Mucosa of rectum (tissue), 2 donors: ENCODE measurements around the gene ZNF362.
A peak's percentile ranks its signal among the peaks of the same experiment; 100 is the strongest.

ENCODE experiments used
- H3K27ac ChIP-seq, 2 donors: one replicate each; pipeline ENCODE4 v1.7.0; 2013; ENCODE audit warnings: inconsistent platforms in 2 of 2, low read depth in 2 of 2, low read length in 2 of 2
- H3K27me3 ChIP-seq, 2 donors: one replicate each; pipeline ENCODE4 v1.7.0; 2013; ENCODE audit warnings: low read length in 2 of 2; ENCODE audit not compliant: control insufficient read depth in 2 of 2, insufficient read depth in 2 of 2
- H3K36me3 ChIP-seq, 2 donors: one replicate each; pipeline ENCODE4 v1.7.0; 2013; ENCODE audit warnings: low read length in 2 of 2; ENCODE audit not compliant: control insufficient read depth in 2 of 2, insufficient read depth in 2 of 2
- H3K4me1 ChIP-seq, 2 donors: one replicate each; pipeline ENCODE4 v1.7.0; 2013; ENCODE audit warnings: low read length in 2 of 2, mild to moderate bottlenecking in 1 of 2; ENCODE audit not compliant: control insufficient read depth in 2 of 2, insufficient read depth in 2 of 2
- H3K4me3 ChIP-seq, 2 donors: one replicate each; pipeline ENCODE4 v1.7.0; 2013; ENCODE audit warnings: low read length in 2 of 2
- H3K9ac ChIP-seq, 2 donors: one replicate each; pipeline ENCODE4 v1.7.0; 2013; ENCODE audit warnings: low read length in 2 of 2, low read depth in 1 of 2, mild to moderate bottlenecking in 1 of 2
- H3K9me3 ChIP-seq, 2 donors: one replicate each; pipeline ENCODE4 v1.7.0; 2013; ENCODE audit warnings: low read length in 2 of 2; ENCODE audit not compliant: control insufficient read depth in 2 of 2
- donor health status: healthy.
- donor health status: Normal muscosa, but diverticular disease.

ZNF362 gene

DNA sequence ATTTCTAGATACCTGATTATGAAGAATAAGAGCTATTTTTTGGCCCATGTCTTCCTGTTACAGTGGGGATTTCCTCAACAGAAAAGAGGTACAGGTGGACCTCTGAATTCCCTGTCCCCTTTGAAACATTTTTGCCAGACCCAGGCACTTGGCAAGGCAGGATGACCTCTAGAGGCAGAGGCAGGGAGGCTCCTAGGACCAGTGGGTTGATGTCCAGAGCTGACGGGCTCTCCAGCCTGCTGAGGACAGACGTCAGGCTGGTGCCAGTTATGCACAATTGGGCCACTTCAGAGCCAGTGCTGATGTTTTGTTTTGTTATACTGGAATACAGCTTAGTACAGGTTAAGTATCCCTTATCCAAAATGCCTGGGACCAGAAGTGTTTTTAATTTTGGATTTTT, 83.1 kb downstream of the ZNF362 start:
- Histone ChIP-seq H3K4me1 (peaks cover 43 to 52% of the 10 kb centered on the region in 2 donors), H3K4me3 (no peak overlapping the region), H3K9me3 (no peaks in the 10 kb centered on the region), H3K36me3 (peaks cover 3 to 6% of the 10 kb centered on the region in 2 donors), H3K9ac (peak overlapping the region in 1 of 2 donors; percentile 36), H3K27me3 (no peaks in the 10 kb centered on the region), H3K27ac (peak overlapping the region; percentile 25 to 67)

GRCh38 chr1:33341190-33341589, 84.9 kb downstream of the ZNF362 start:
- Histone ChIP-seq H3K27ac (peak overlapping the region in 1 of 2 donors; percentile 55), H3K4me1 (peaks cover 42 to 52% of the 10 kb centered on the region in 2 donors), H3K36me3 (peaks cover 0 to 3% of the 10 kb centered on the region in 2 donors), H3K4me3 (no peak overlapping the region), H3K27me3 (no peaks in the 10 kb centered on the region), H3K9ac (no peak overlapping the region), H3K9me3 (no peaks in the 10 kb centered on the region)

DNA sequence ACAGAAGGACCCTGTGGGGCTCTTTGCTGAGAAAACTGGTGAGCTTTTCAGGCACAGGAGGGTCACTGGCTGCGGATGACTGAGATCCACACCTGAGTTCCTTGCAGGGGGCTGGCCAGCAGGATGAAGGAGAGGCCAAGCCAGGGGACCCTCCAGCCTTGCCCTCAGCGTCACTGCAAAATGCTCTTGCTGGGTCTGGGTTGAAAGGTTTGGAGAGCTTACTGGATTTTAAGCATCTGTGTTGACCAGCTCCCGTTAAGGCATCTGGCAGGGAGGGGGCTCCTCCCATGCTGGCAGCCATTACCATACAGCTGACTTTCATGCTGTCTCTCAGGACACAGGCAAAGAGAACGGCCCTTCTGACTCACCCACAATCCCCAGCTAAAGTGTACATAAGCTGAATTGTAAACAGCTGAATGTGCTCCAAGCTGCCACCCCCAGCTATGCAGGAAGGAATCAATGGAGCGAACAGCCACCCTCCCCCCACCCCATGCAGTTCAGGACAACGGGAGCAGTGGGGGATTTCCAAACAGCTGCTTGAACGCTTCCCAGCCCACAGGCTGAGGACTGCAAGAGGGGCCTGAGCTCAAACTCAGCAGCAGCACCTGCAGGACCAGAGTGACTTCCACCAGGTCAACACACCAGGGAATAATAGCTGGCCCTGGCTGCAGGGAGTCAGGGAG, 85.9 kb downstream of the ZNF362 start:
- Histone ChIP-seq H3K27ac (peak overlapping the region; percentile 52 to 55), H3K4me3 (peak overlapping the region in 1 of 2 donors; percentile 19), H3K9ac (peak overlapping the region in 1 of 2 donors; percentile 44)

GRCh38 chr1:33343539-33343938, 87.2 kb downstream of the ZNF362 start:
- no peaks in the 10 kb centered on the region for H3K9me3 ChIP-seq
- H3K9ac ChIP-seq: no peak overlapping the region
- no peaks in the 10 kb centered on the region for H3K27me3 ChIP-seq
- H3K4me3 ChIP-seq: no peak overlapping the region
- H3K27ac ChIP-seq: peak overlapping the region in 1 of 2 donors; percentile 18
- peaks cover 60 to 69% of the 10 kb centered on the region in 2 donors for H3K4me1 ChIP-seq
- peaks cover 0 to 3% of the 10 kb centered on the region in 2 donors for H3K36me3 ChIP-seq

More for the DNA sequence above, 85.9 kb downstream of the ZNF362 start:
- Histone ChIP-seq H3K4me1 (peaks cover 52 to 62% of the 10 kb centered on the region in 2 donors), H3K27me3 (no peaks in the 10 kb centered on the region), H3K9me3 (no peaks in the 10 kb centered on the region), H3K36me3 (peaks cover 0 to 3% of the 10 kb centered on the region in 2 donors)

DNA sequence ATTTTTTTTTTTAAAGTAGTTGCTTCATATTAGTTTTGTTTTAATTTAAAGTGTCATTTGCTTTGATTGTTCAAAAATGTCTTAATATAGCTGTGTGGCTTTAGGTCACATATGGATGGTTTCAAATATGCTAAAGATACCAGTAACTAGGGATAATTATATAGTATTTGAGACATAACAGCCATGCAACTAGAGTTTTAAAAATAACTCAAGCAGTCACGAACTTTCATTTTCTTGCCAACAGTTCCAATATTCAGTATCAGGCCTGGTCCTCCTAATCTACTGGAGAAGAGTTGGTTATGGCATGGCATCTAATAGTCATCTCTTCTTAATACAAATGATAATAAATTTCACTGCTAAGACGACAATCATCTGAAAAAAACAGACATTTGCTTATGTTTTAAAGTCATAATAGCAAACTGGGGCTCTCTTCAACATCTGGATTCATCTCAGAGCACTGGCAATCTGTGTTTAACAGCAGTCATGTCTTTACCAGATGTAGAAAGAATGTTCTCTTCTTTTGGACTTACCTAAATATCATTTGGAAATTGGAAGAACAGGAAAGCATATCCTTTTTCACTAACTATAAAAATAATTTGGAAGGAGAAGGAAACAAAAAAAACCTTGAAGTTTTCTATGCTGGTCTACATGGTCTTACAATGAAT, 88.7 kb downstream of the ZNF362 start:
- no peak overlapping the region for H3K27ac ChIP-seq
- H3K27me3 ChIP-seq: no peaks in the 10 kb centered on the region
- no peak overlapping the region for H3K4me3 ChIP-seq
- peaks cover 0 to 3% of the 10 kb centered on the region in 2 donors for H3K36me3 ChIP-seq
- peaks cover 51 to 56% of the 10 kb centered on the region in 2 donors for H3K4me1 ChIP-seq
- no peaks in the 10 kb centered on the region for H3K9me3 ChIP-seq
- H3K9ac ChIP-seq: no peak overlapping the region

DNA sequence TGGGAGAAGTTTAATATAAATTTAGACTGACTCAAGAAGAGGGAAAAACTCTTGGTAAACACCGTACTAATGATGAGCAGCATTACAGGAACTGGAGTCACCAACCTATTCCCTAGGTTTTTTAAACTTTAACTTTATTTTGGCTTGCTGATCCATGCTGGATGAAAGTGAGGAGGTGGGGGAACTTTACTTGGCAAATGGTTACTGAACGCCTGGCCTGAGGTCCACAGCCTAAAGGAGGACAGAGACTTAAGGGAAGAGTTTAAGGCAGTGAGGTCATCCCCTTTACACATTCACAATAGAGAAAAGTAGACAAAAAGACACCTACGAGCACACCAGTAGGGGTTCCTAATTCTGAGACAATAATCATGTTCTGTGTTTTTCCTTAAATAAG, 90.2 kb downstream of the ZNF362 start:
- peak overlapping the region; percentile 78 to 80 for H3K4me3 ChIP-seq
- peak overlapping the region; percentile 87 to 94 for H3K27ac ChIP-seq
- peak overlapping the region in 1 of 2 donors; percentile 87 for H3K9ac ChIP-seq
- H3K4me1 ChIP-seq: peaks cover 42 to 48% of the 10 kb centered on the region in 2 donors
- no peaks in the 10 kb centered on the region for H3K27me3 ChIP-seq
- no peaks in the 10 kb centered on the region for H3K9me3 ChIP-seq
- H3K36me3 ChIP-seq: no peaks in the 10 kb centered on the region

DNA sequence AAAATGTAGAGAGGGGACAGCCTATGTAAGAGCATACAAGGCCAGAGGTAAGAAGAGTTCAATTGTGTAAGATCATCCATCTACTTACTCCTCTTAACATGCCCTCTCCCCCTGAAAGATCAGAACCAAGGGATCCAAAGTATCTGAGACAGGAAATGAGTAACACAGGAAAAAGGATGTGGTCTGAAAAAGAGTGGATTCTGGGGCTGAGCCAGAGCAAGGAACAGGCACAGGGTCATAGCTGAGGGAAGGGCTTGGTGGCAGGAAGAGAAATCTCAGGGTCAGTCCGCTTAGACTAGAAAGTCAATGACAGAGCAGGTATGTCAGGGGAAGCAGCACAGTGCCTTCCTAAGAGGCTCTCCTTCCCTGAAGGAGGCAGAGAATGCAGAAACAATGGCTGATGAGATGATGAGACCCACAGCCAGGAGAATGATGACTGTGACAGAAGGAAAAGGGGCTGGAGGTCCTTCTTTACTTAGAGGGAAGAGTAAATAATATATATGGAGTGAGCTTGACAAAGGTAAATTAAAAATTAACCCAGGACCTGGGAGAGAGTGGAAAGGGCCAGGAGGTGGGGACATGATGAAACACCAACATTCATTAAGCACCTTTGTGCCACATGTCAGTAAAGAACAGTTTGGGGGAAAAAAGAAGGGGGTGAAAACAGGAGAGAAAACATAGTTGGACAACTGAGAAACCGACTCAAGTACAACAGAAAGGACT, 90.8 kb downstream of the ZNF362 start:
- Histone ChIP-seq H3K27me3 (no peaks in the 10 kb centered on the region), H3K4me1 (peaks cover 37 to 43% of the 10 kb centered on the region in 2 donors), H3K9ac (peak overlapping the region; percentile 58 to 87), H3K4me3 (peak overlapping the region; percentile 78 to 80), H3K27ac (peak overlapping the region; percentile 87 to 94), H3K9me3 (no peaks in the 10 kb centered on the region), H3K36me3 (no peaks in the 10 kb centered on the region)

DNA sequence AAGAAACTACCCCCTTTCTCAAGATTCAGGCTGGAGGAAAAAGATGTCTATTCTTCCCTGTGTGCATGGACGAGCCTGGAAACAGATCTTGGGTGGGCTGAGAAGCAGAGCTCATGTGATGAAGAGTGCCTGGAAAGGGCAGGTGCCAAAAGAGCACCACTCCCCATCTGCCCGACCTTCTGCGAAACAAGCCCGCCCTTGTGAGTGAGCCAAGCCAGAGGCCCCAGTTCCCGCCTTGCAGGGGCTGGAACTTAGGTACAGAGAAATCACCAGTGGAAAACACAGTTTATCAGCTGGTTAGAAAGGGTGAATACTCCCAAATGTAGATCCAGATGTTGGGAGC, 91.3 kb downstream of the ZNF362 start:
- H3K4me1 ChIP-seq: peaks cover 31 to 37% of the 10 kb centered on the region in 2 donors

DNA sequence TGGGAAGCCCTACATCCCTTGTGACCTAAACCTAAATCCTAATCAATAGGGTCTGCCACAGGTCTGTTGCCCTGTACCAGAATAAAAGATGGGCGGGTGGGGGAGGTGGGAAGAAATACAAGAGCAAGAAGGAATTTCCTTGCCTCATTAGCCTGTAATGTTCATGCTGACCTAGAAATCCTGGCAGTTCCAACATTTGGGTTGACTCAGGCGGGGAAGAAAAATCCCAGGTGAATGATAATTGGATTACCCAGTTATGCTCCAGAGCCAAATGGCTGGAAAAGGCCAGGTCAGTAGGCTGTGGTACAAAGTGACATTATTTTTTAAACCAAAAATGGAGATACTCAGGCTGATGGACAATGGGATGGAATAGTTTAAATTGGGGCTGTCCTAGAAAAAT, 91.9 kb downstream of the ZNF362 start:
- Histone ChIP-seq H3K9me3 (no peaks in the 10 kb centered on the region), H3K4me3 (peak overlapping the region; percentile 78 to 80), H3K4me1 (peaks cover 26 to 32% of the 10 kb centered on the region in 2 donors), H3K9ac (peak overlapping the region; percentile 82 to 87), H3K36me3 (no peaks in the 10 kb centered on the region), H3K27ac (peak overlapping the region; percentile 87 to 94), H3K27me3 (no peaks in the 10 kb centered on the region)

More for the DNA sequence above, 91.3 kb downstream of the ZNF362 start:
- peak overlapping the region; percentile 87 to 94 for H3K27ac ChIP-seq
- no peaks in the 10 kb centered on the region for H3K9me3 ChIP-seq
- H3K36me3 ChIP-seq: no peaks in the 10 kb centered on the region
- no peaks in the 10 kb centered on the region for H3K27me3 ChIP-seq
- H3K4me3 ChIP-seq: peak overlapping the region; percentile 78 to 80
- H3K9ac ChIP-seq: peak overlapping the region; percentile 58 to 87

GRCh38 chr1:33348676-33349080, 92.4 kb downstream of the ZNF362 start:
- Histone ChIP-seq H3K27me3 (no peaks in the 10 kb centered on the region), H3K4me1 (peaks cover 26 to 32% of the 10 kb centered on the region in 2 donors), H3K36me3 (no peaks in the 10 kb centered on the region), H3K4me3 (peak overlapping the region; percentile 78 to 80), H3K9me3 (no peaks in the 10 kb centered on the region), H3K9ac (peak overlapping the region; percentile 82 to 87), H3K27ac (peak overlapping the region; percentile 87 to 94)
